Liver (tissue), 9 donors: ENCODE measurements around the gene SCGB3A1. TPM values are rescaled to one million over a fixed set of nuclear protein-coding genes. Genes with fewer than 3 reads are reported as not detected.

Experiments
- DNase-seq: peaks from one replicate; pipeline ENCODE4 v3.0.0-alpha.2; 2017; ENCODE audit warnings: low spot score
- H3K27ac ChIP-seq, 2 donors: one replicate each; pipeline ENCODE4 v1.7.0; 2013; ENCODE audit warnings: inconsistent platforms in 2 of 2, low read length in 2 of 2, control low read depth in 1 of 2, low read depth in 1 of 2, mild to moderate bottlenecking in 1 of 2
- H3K27me3 ChIP-seq, 4 donors: one replicate each; pipeline versions ENCODE4 v1.6.1 to v1.7.0; 2013; ENCODE audit warnings: low read length in 3 of 4, inconsistent platforms in 1 of 4, mild to moderate bottlenecking in 1 of 4, moderate library complexity in 1 of 4; ENCODE audit not compliant: control insufficient read depth in 4 of 4, insufficient read depth in 4 of 4
- H3K36me3 ChIP-seq, 4 donors: one replicate each; pipeline versions ENCODE4 v1.6.1 to v1.7.0; 2013; ENCODE audit warnings: low read length in 3 of 4, mild to moderate bottlenecking in 3 of 4, low read depth in 1 of 4, moderate library complexity in 1 of 4; ENCODE audit not compliant: control insufficient read depth in 4 of 4, insufficient read depth in 3 of 4
- H3K4me1 ChIP-seq, 4 donors: one replicate each; pipeline versions ENCODE4 v1.6.1 to v1.7.0; 2013; ENCODE audit warnings: low read length in 3 of 4, mild to moderate bottlenecking in 3 of 4, moderate library complexity in 1 of 4; ENCODE audit not compliant: control insufficient read depth in 4 of 4, insufficient read depth in 4 of 4
- H3K4me3 ChIP-seq, 3 donors: one replicate each; pipeline versions ENCODE4 v1.6.1 to v1.7.0; 2013; ENCODE audit warnings: low read length in 3 of 3, control low read depth in 1 of 3, low read depth in 1 of 3, mild to moderate bottlenecking in 1 of 3
- H3K9ac ChIP-seq, 2 donors: one replicate each; pipeline ENCODE4 v1.7.0; 2013; ENCODE audit warnings: low read length in 2 of 2, mild to moderate bottlenecking in 2 of 2, moderate library complexity in 2 of 2, control low read depth in 1 of 2, low read depth in 1 of 2
- H3K9me3 ChIP-seq, 4 donors: one replicate each; pipeline versions ENCODE4 v1.6.1 to v1.7.0; 2013; ENCODE audit warnings: low read length in 3 of 4; ENCODE audit not compliant: control insufficient read depth in 4 of 4
- EGR1 ChIP-seq, 2 donors: IDR thresholded peaks; 2 replicates each; pipeline ENCODE4 v1.6.1; 2016 to 2018; ENCODE audit warnings: antibody characterized with exemption in 2 of 2, low read depth in 2 of 2
- FOXA1 ChIP-seq: IDR thresholded peaks from 2 replicates; pipeline ENCODE4 v1.6.1; 2016; ENCODE audit warnings: antibody characterized with exemption
- FOXA2 ChIP-seq: IDR thresholded peaks from 2 replicates; pipeline ENCODE4 v1.6.1; 2016; ENCODE audit warnings: antibody characterized with exemption
- HNF4A ChIP-seq, 2 donors: conservative IDR thresholded peaks; 2 replicates each; pipeline ENCODE4 v1.6.1; 2016; ENCODE audit warnings: antibody characterized with exemption in 2 of 2, mild to moderate bottlenecking in 2 of 2
- HNF4G ChIP-seq: IDR thresholded peaks from 2 replicates; pipeline ENCODE4 v1.6.1; 2016; ENCODE audit warnings: antibody characterized with exemption
- NR2F2 ChIP-seq: IDR thresholded peaks from 2 replicates; pipeline ENCODE4 v1.6.1; 2016; ENCODE audit warnings: antibody characterized with exemption
- RAD21 ChIP-seq, 2 donors: IDR thresholded peaks; 2 replicates each; pipeline ENCODE4 v1.6.1; 2016; ENCODE audit warnings: antibody characterized with exemption in 2 of 2, mild to moderate bottlenecking in 2 of 2
- RXRA ChIP-seq, 2 donors: IDR thresholded peaks; 2 replicates each; pipeline ENCODE4 v1.6.1; 2017 to 2018; ENCODE audit warnings: antibody characterized with exemption in 2 of 2, mild to moderate bottlenecking in 1 of 2
- SP1 ChIP-seq: IDR thresholded peaks from 2 replicates; pipeline ENCODE4 v1.6.1; 2018; ENCODE audit warnings: antibody characterized with exemption, mild to moderate bottlenecking
- TAF1 ChIP-seq: conservative IDR thresholded peaks from 2 replicates; pipeline ENCODE4 v1.6.1; 2016; ENCODE audit warnings: antibody characterized with exemption, mild to moderate bottlenecking
- YY1 ChIP-seq: IDR thresholded peaks from 2 replicates; pipeline ENCODE4 v1.6.1; 2016; ENCODE audit warnings: antibody characterized with exemption, mild to moderate bottlenecking
- WGBS: extraction: QIAGEN DNeasy Blood & Tissue Kit; methylation state at CpG from one replicate; pipeline ENCODE4 v1.1.7; 2013; 5-methylcytosine and 5-hydroxymethylcytosine counted together
- polyA plus RNA-seq, 2 donors: library from polyadenylated mRNA; stranded (reverse) in 1 of 2; unstranded in 1 of 2; fragments of 200-250 nt in 1 of 2; fragments of >200 nt in 1 of 2; fragmentation: Nextera tagmentation in 1 of 2; extraction: Ambion mirVana in 1 of 2; gene quantifications; one replicate each; pipeline versions ENCODE4 v1.2.1 to v1.2.3, GENCODE V29; 2013 to 2015
- total RNA-seq, 2 donors: library from RNA; depleted of rRNA; stranded (reverse); fragments of >200 nt; gene quantifications; one replicate each; pipeline ENCODE4 v1.2.3, GENCODE V29; 2014
- TF ChIP-seq, protein P1 (sequence below): IDR thresholded peaks from 2 replicates; pipeline ENCODE4 v1.6.1; 2016; ENCODE audit warnings: antibody characterized with exemption
- TF ChIP-seq, protein P2 (sequence below): IDR thresholded peaks from 2 replicates; pipeline ENCODE4 v1.6.1; 2016; ENCODE audit warnings: antibody characterized with exemption, mild to moderate bottlenecking
- TF ChIP-seq, protein P3 (sequence below): fragments of 150-350 bp; IDR thresholded peaks from 2 replicates; pipeline ENCODE4 v1.5.1; 2017; ENCODE audit warnings: improper control_type of control experiment, low read depth, low read length; ENCODE audit not compliant: missing input control
- donor health status: healthy.
- donor health status: healthy.
- donor health status: healthy.
- donor health status: healthy.
- donor health status: healthy.

The SCGB3A1 gene
- total and polyA plus RNA-seq, 4 donors = 1.5 TPM; not detected in 2

DNA sequence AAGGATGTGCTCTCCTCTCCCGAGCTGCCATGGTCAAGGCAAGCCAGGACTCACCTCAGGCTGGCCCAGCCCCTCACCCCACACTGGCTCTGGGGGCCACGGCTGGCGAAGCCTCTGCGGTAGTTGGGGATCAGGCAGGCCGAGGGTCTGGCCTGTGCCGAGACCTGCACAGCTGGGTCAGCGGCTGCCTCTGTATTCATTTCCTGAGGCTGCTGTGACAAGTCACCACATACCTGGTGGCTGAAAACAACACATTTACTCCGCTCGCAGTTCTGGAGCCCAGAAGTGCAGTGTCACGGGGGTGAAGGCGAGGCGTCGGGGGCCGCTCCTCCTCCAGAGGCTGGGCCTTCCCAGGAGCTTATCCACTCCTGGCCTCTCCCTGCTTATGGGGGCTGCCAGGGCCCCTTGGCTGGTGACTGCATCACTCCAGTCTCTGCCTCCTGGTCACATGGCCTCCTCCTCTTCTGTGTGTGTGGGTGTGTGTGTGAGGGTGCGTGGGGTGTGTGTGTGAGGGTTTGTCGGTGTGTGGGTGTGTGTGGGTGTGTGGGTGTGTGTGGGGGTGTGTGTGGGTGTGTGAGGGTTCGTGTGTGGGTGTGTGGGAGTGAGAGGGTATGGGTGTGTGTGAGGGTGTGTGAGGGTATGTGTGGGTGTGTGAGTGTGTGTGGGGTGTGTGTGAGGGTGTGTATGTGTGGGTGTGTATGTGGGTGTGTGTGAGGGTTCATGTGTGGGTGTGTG lies 3.2 kb upstream of the SCGB3A1 start:
- H3K9ac ChIP-seq = no peak overlapping the region
- H3K27ac ChIP-seq = no peak overlapping the region
- H3K4me1 ChIP-seq = peaks cover 5 to 27% (median 17%) of the 10 kb centered on the region in 4 donors
- no peak overlapping the region for H3K4me3 ChIP-seq
- TF ChIP-seq RXRA (IDR thresholded peaks at IDR 0.05) (no peak), SP1 (no peak), NR2F2 (no peak), TAF1 (no peak), EGR1 (IDR thresholded peaks at IDR 0.05; ENCODE audit: low read depth in 2 of 2) (no peak), YY1 (no peak), FOXA2 (no peak)
- TF ChIP-seq, protein P1, sequence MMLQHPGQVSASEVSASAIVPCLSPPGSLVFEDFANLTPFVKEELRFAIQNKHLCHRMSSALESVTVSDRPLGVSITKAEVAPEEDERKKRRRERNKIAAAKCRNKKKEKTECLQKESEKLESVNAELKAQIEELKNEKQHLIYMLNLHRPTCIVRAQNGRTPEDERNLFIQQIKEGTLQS = no peak
- TF ChIP-seq, protein P2, sequence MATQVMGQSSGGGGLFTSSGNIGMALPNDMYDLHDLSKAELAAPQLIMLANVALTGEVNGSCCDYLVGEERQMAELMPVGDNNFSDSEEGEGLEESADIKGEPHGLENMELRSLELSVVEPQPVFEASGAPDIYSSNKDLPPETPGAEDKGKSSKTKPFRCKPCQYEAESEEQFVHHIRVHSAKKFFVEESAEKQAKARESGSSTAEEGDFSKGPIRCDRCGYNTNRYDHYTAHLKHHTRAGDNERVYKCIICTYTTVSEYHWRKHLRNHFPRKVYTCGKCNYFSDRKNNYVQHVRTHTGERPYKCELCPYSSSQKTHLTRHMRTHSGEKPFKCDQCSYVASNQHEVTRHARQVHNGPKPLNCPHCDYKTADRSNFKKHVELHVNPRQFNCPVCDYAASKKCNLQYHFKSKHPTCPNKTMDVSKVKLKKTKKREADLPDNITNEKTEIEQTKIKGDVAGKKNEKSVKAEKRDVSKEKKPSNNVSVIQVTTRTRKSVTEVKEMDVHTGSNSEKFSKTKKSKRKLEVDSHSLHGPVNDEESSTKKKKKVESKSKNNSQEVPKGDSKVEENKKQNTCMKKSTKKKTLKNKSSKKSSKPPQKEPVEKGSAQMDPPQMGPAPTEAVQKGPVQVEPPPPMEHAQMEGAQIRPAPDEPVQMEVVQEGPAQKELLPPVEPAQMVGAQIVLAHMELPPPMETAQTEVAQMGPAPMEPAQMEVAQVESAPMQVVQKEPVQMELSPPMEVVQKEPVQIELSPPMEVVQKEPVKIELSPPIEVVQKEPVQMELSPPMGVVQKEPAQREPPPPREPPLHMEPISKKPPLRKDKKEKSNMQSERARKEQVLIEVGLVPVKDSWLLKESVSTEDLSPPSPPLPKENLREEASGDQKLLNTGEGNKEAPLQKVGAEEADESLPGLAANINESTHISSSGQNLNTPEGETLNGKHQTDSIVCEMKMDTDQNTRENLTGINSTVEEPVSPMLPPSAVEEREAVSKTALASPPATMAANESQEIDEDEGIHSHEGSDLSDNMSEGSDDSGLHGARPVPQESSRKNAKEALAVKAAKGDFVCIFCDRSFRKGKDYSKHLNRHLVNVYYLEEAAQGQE = no peak
- H3K9me3 ChIP-seq = no peaks in the 10 kb centered on the region
- WGBS = 87% methylated on average over 17 of the region's 17 CpGs
- no peaks in the 10 kb centered on the region for H3K36me3 ChIP-seq
- peaks cover 0 to 8% (median 0%) of the 10 kb centered on the region in 4 donors for H3K27me3 ChIP-seq
- DNase-seq = no peak

DNA sequence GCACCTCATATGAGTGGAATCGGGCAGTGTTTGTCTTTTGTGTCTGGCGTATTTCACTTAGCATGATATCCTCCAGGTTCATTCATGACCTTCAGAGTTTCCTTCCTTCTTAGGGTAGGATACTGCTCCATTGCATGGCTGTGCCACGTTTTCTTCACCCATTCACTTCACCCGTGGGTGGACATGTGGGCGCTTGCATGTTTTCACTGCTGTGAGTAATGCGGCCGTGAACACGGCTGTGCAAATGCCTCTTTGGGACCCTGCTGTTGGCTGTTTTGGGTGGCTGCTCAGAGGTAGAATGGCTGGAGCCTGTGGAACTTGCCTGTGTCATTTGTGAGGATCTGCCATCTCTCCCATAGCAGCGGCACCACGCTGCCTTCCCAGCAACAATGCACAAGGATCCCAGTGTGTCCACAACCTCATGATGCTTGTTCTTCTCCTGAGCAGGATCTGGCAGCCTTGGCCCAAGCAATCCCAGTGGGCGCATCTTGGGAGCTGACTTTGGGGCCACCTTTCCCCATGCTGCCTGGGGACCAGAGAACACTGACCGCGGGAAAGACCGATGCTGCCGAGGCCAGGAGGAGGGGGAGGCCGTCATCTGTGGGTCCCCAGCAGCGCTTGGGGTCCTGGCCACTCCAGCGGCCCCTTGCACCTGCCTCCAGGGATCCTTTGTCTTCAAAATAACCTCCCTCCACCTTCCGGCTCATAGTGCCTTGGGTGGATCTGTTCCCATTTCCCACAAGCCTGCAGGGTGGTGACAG lies 2.3 kb upstream of the SCGB3A1 start:
- Histone ChIP-seq H3K27ac (no peak overlapping the region), H3K9ac (no peak overlapping the region), H3K4me1 (peaks cover 5 to 27% (median 17%) of the 10 kb centered on the region in 4 donors), H3K9me3 (no peaks in the 10 kb centered on the region), H3K4me3 (no peak overlapping the region), H3K36me3 (no peaks in the 10 kb centered on the region), H3K27me3 (peaks cover 0 to 8% (median 0%) of the 10 kb centered on the region in 4 donors)
- TF ChIP-seq SP1 = no peak
- no peak for TF ChIP-seq TAF1
- no peak for TF ChIP-seq FOXA1
- TF ChIP-seq HNF4G = no peak
- TF ChIP-seq, protein P1 = no peak
- TF ChIP-seq, protein P3, sequence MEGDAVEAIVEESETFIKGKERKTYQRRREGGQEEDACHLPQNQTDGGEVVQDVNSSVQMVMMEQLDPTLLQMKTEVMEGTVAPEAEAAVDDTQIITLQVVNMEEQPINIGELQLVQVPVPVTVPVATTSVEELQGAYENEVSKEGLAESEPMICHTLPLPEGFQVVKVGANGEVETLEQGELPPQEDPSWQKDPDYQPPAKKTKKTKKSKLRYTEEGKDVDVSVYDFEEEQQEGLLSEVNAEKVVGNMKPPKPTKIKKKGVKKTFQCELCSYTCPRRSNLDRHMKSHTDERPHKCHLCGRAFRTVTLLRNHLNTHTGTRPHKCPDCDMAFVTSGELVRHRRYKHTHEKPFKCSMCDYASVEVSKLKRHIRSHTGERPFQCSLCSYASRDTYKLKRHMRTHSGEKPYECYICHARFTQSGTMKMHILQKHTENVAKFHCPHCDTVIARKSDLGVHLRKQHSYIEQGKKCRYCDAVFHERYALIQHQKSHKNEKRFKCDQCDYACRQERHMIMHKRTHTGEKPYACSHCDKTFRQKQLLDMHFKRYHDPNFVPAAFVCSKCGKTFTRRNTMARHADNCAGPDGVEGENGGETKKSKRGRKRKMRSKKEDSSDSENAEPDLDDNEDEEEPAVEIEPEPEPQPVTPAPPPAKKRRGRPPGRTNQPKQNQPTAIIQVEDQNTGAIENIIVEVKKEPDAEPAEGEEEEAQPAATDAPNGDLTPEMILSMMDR = no peak
- TF ChIP-seq FOXA2 = no peak
- TF ChIP-seq RAD21 (IDR thresholded peaks at IDR 0.05) = no peak
- no peak for TF ChIP-seq HNF4A (conservative IDR thresholded peaks at IDR 0.05)
- DNase-seq = no peak
- 86% methylated on average over 19 of the region's 19 CpGs for WGBS
